ENCODE results near the gene LGI2. TPM values are rescaled to one million over a fixed set of nuclear protein-coding genes. Genes with fewer than 3 reads are reported as not detected.

LGI2 gene
- total RNA-seq, 1 experiment from 2014 or later = 12.2 TPM

- no peak for TF ChIP-seq FOXP4 (CRISPR knock-in tag; IDR thresholded peaks at IDR 0.05)
- TF ChIP-seq SMAD4 (CRISPR knock-in tag; IDR thresholded peaks at IDR 0.05) = no peak
- TF ChIP-seq RORB (CRISPR knock-in tag; IDR thresholded peaks at IDR 0.05) = no peak
- no peak for TF ChIP-seq E2F4 (CRISPR knock-in tag; IDR thresholded peaks at IDR 0.05; ENCODE audit: borderline replicate concordance, low read depth)
- no peak for TF ChIP-seq ZNF281 (CRISPR knock-in tag; IDR thresholded peaks at IDR 0.05)
- no peak for TF ChIP-seq ZNF425 (CRISPR knock-in tag; conservative IDR thresholded peaks at IDR 0.05)
- no peak for TF ChIP-seq ZNF396 (CRISPR knock-in tag; IDR thresholded peaks at IDR 0.05; ENCODE audit: borderline replicate concordance)
These were observed 51.2 kb downstream of the LGI2 start (continued) for GRCh38 chr4:24979554-24979953.

- ATAC-seq (no peak), DNase-seq (ENCODE audit: low spot score) (no peak)
- no peak overlapping the region for H3K4me3 Mint-ChIP-seq
- TF ChIP-seq NFE2L1 (CRISPR knock-in tag; IDR thresholded peaks at IDR 0.05) (no peak), ZNF425 (CRISPR knock-in tag; conservative IDR thresholded peaks at IDR 0.05) (no peak), PREB (CRISPR knock-in tag; IDR thresholded peaks at IDR 0.05; ENCODE audit: borderline replicate concordance) (no peak), FOXK1 (CRISPR knock-in tag; IDR thresholded peaks at IDR 0.05) (no peak), JUN (CRISPR knock-in tag; IDR thresholded peaks at IDR 0.05) (no peak)
- H3K9me3 Mint-ChIP-seq = no peaks in the 10 kb centered on the region
- no peaks in the 10 kb centered on the region for H3K36me3 Mint-ChIP-seq
- CTCF ChIA-PET = interaction anchor here (0.6 to 1.2 kb wide), 2 partner anchors 62 kb away, joined by 3 read pairs; no protein-coding TSS in a partner anchor
- no peak overlapping the region for H3K27ac Mint-ChIP-seq
- POLR2A ChIA-PET = no interaction called here
- peaks cover 20% of the 10 kb centered on the region for H3K4me1 Mint-ChIP-seq
- H3K27me3 Mint-ChIP-seq (ENCODE audit: low read depth) = peaks cover 8% of the 10 kb centered on the region
These were observed 52.3 kb downstream of the LGI2 start for GRCh38 chr4:24978291-24979075.
